PC-3 (cell line): ENCODE data around the gene L3MBTL2.

Experiments
- EZH2 ChIP-seq: fragments of 300-600 bp; sonication (generic); IDR thresholded peaks from one replicate; pipeline ENCODE4 v1.6.1; 2017; ENCODE audit warnings: antibody characterized with exemption, mild to moderate bottlenecking, low read length; ENCODE audit not compliant: unreplicated experiment
- EZH2phosphoT487 ChIP-seq: fragments of 300-600 bp; sonication (generic); IDR thresholded peaks from 2 replicates; pipeline ENCODE4 v1.6.1; 2018; ENCODE audit warnings: mild to moderate bottlenecking, antibody characterized with exemption, low read length, borderline replicate concordance

- TF ChIP-seq EZH2phosphoT487 (no peak), EZH2 (no peak)
Observed at GRCh38 chr22:41274856-41275255, 69.7 kb downstream of the L3MBTL2 start.
